Femur (tissue), 1 donor: ENCODE measurements around the gene NLGN4X.

Experiments used
- DNase-seq: peaks from one replicate; pipeline ENCODE4 v3.0.0-alpha.2; 2017

Gene NLGN4X

DNA sequence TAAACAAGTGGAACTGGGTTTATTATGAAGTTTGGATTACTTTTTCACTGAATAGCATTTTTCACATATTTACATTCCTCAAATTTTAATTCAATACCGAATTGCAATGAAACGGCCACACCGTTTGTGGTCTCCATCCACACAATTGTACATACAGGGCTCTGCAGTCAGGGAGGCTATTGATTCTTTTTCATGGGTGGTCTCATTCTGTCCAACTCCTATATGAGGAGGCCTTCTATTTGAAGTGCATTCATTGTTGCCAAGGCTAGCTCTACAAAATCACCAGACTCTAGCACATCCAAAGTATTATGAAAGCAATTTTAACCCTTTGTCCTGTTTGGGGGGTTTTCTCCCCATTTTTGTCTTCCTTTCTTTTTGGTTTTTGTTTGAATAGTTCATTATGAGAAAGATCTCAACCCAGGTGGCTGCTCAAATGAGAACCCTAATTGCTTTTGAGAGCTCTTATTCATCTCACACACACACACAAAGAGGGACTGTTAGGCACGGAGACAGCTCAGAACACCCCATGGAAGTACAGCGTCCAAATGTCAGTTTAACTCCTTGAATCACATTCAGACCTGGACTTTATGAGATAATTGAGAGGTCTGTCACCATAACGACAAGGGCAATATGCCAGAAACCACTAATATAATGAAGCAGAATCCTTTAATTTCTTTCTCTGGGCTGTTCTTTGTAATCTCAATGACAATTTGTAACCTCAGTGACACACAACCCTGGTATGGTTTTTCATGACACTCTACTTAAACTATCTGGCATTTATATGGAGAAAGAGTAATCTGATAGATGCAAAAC, 79.4 kb downstream of the NLGN4X start:
- no peak for DNase-seq

DNA sequence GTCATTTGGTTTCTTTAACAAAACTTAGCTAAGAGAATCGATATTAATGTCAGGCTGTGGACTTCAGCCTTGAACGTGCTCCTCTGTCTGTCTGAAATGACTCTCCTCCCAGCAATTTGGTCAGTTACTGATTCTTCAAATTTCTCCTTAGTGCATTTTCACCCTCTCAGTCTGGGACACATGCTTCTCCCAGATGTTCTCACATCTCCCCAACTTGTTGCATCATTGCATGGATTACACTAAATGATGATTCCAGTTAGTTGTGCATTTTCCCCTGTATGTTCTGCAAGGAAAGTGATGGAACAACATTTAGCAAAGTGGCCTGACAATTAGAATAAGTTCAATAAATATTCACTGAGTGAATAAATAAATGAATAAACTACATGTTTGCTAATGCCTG, 94.4 kb downstream of the NLGN4X start:
- DNase-seq: no peak

DNA sequence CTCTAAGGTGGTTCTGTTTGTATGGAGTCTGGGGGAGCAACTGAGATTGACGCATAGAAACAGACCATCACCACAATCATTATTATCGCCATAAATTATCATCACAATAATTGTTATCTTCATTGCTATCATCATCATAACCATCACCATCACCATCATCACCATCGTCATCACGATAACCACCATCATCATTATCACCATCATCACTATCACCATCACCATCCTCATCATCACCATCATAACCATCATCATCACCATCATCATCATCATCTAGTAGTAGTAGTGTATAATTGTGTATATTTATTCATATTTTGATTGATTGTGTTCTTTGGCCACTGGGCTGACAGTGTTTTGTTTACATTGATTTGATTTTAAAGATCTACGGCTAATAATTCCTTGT, 95.7 kb downstream of the NLGN4X start:
- no peak for DNase-seq

DNA sequence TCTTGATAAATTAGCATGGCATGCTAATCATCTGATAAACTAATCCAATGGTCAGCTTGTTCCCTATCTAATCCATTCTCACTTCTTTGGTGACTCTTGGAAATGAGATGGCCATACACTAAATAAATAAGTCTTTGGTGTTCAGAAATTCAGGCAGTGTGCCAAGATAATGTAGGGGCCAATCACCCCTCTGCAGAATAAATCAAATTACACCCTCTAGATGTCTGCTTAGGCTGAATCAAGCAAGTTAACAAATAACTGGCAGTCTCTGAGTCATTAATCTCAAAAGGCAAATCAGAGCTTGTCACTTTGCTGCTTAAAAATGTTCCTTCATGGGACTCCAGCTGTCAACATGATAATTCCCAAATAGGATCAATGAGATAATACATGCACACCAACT, 97.4 kb downstream of the NLGN4X start:
- DNase-seq: no peak

DNA sequence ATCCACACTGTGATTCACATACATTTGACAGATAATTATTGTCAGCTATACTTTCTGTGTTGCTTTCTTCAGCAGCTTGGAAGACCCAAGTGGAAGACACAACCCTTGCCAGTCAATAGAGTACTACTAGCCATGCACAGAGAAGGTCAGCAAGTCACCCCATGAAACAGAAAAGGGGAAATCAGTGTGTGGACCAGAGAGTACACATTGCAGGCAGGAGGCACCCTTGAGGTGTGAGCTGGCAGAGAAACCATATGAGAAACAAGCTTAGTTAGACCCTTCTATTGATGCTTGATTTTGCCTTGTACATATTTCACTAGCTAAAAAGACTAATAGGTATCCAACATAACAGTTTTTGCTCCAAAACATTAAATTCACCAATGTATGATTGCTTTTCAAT, 99.5 kb downstream of the NLGN4X start:
- no peak for DNase-seq

DNA sequence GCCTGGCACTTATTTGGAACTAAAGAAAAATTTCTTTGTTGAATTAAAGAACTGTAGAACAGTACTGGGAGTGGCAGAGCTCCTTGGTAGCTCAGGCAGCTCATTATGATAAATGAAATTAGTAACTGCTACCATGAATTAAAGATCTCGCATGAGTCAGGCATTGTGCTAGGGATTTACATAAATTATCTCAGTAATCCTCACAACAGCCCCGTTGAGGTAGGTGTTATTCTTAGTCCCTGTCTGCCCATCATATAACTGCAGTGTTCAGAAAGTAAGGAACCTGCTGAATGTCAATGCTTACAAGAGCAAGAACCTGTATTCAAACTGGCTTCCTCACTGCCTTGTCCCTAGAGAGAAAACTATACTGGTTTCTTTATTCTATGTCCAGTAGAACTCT, 108.3 kb downstream of the NLGN4X start:
- no peak for DNase-seq

DNA sequence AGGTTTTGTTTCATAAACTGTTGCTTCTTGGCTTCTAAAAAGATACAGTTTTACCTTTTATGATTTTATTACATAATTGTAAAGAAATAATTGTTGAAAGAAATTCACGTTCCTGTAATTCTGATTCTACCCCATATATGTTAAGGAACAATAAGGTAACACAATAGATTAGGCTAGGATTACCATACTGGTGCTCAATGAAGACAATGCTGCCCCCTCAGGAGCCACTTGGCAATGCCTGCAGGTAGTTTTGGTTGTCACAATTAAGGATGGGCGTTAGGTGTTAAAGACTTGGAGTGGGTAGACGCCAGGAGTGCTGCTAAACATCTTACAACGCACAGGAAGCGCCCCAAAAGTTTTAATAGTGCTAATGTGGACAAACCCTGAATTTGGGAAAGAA, 133.2 kb downstream of the NLGN4X start:
- DNase-seq: no peak

DNA sequence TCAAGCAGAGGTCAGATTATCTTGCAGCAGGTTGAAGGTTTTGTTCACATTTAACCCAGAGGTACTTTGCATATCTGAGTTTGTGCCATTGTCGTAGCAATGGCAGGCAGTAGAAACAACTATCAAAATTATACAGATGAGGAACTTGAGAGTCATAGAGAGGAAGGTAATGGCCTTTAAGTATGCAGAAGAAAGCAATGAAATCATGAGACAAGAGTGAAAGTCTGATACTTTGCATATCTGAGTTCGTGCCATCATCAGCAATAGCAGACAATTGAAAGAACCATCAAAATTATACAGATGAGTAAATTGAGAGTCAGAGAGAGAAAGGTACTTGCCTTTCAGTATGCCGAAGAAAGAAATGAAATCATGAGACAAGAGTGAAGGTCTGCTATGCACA, 154.1 kb downstream of the NLGN4X start:
- no peak for DNase-seq

DNA sequence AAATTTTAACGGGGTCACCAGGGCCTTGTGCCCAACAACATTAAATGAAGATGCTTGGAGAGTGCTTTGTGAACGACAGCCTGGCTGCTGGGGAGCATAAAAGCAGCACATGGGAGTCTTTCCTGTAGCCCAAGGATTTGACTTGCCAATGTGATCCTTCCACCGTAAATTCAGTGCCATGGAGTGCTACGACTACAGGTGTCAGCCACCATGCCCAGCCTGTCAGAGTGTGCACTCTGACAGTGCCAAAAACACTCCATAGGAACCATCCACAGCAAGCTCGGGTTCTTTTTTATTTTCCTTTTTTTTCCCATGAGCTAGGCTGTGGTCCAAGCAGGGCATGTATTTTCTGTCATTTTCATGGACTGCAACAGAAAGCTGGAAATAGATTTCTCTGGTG, 156.9 kb downstream of the NLGN4X start:
- DNase-seq: no peak

DNA sequence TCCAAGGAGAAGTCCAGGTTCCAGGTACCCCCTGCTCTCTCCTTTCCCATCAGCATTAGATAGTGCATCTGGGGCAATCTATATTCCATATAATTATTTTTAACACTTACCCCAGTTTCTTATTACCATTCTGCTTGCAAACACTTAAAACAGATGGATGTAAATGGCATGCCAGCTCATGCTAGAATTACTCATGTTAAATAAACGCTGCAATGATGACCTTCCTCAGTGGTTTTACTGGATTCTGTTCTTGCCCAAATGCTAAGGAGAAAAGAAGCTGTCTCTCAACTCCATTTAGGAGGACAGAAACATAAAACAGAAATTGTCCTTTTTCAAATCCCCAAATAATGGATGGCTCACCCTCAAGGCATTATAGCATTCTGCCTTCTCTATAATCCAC, 161.1 kb downstream of the NLGN4X start:
- DNase-seq: no peak

DNA sequence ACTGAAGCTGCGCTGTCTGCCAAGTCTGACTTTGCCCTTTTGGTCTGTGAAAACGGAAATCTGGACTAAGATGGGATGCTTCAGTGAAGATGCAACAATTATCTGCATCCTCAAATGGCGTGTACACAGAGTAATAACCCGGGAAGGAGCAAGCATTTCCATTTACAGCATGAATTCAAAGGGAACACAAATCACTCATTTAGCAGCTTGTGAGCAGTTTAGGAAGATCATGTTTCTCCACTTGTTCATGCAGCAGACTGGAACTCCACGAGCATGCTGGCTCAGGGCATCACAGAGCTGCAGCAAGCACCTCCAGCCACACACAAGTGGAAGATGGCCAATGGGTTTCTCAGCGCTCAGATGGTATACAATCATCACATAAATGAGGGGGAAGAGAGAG, 175.5 kb downstream of the NLGN4X start:
- peak; percentile 31 for DNase-seq

DNA sequence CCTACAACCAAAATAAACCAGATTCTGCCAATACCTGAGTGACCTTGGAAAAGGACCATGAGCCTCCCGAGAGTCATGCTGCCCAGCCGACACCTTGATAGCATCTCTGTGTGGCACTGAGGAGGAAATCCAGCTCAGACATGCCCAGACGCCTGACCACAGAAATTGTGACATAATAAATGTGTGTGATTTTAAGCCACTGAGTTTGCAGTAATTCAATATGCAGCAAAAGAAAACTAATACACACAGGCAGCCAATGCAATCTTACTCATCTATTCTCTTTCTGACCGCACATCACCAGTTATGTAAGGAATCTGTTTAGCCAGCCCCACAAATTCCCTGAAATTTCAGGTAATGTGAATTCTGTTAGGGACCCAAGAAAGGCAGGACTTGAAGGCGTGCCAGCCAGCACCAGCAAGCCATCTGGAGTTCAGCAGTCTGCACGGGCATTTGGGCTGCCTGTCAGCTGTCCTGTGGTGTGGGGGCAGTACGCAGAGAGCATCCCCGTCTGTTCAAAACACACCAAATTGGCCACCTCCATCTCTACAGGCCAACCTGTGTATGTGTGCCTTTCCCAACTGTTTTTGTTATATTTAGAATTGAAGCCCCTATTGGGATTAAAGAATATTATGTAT, 176.4 kb downstream of the NLGN4X start:
- no peak for DNase-seq

DNA sequence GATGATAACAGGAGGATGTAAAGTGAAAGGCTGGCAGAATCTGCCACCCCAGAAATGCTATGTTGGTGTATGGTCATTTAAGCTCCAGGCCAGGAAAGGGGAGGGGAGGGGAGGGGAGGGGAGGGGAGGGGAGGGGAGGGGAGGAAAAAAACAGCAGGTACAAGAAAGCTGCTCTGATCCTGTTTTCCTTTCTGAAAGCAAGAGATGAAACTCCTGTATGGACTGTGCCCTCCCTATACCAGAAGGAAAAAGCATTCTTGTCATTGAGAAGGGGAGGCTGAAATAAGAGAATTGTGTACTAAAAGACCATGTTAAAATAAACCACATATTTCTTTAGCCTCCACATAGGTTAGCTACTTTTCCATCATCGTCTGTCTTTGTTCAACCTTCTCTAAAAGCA, 179.5 kb downstream of the NLGN4X start:
- no peak for DNase-seq

DNA sequence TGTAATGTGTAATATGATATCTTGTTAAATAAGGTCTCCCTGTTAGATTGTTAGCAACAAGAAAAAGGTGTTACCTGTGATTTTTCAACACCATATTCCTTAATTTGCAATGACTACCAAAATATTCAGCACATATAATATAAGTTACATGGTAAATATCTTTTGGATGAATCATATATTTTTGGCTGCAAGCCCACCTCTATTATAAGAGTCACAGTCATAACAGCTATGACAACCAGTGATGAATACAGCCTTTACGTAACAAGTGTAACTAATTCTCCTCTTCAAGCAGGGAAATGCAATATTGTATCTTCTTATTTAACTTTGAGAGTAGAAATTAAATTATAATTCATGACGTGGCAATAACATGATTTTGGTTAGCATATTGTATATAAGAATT, 187.0 kb downstream of the NLGN4X start:
- DNase-seq: no peak

DNA sequence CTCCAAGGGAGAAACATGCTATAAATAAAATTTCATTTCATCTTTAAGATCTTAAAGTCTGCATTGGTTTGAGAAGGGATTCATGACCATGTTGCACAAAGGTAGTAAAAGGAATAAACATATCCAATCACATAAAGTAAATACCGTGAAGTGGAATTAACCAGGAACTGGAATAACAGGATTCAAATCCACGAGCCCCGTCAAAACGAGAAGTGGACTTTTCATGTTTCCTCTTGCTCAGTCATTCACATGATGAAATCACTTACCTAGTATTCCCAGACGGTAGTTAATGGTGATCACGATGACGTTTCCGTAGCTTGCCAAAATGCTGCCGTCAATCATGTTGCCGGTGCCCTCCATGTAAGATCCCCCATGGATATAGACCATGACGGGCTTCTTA, 199.7 kb downstream of the NLGN4X start:
- DNase-seq: no peak

DNA sequence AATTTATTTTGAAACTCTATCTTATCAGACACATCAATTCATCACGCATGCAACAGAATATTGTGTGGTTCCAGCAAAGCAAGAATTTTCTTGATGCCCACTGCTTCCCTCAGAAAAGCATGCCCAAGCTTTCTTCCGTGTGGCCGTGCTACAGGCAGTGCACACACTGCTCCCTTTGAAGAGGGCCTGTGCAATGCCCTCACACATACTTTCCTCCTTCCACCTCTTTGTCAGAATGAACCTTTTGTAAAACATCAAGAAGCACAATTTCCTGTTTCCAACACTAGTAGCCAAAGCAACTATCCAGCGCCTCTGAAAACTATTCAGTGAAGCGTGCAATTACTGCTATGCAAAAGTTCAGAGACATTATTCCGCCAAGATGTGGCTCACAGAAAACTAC, 201.7 kb downstream of the NLGN4X start:
- DNase-seq: no peak

DNA sequence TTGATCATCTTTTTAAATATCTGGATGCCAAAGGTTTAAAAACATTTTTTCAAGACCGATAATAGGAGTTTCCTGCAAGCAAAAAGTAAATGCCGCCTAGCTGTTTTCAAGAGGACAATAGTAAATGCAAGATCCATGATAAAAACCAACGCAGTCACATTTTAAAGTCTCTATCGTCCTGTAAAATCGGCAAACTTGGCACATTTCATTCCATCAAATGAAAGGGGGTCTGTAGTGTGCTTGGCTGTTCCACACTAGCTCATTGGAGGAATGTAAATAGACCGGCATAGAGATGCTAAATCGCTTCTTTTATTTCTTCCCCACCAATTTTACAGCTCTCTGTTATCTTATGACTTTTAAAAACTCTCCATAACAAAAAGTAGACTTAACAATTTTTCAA, 202.2 kb downstream of the NLGN4X start:
- DNase-seq: no peak

DNA sequence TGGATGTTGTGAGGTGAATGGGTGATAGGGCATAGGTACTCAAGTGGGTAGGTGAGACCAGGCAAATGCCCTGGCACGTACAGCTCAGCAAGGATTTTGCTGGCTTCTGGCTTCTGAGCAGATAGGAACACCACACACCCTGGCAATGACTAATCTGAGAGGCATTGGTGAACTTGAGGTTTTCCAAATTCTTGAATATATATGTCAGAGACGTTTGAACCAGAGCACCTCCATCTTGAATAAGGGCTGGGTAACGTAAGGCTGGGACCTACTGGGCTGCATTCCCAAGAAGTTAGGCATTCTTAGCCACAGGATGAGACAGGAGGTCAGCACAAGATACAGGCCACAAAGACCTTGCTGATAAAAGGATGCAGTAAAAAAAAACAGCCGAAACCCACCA, 204.5 kb downstream of the NLGN4X start:
- no peak for DNase-seq

DNA sequence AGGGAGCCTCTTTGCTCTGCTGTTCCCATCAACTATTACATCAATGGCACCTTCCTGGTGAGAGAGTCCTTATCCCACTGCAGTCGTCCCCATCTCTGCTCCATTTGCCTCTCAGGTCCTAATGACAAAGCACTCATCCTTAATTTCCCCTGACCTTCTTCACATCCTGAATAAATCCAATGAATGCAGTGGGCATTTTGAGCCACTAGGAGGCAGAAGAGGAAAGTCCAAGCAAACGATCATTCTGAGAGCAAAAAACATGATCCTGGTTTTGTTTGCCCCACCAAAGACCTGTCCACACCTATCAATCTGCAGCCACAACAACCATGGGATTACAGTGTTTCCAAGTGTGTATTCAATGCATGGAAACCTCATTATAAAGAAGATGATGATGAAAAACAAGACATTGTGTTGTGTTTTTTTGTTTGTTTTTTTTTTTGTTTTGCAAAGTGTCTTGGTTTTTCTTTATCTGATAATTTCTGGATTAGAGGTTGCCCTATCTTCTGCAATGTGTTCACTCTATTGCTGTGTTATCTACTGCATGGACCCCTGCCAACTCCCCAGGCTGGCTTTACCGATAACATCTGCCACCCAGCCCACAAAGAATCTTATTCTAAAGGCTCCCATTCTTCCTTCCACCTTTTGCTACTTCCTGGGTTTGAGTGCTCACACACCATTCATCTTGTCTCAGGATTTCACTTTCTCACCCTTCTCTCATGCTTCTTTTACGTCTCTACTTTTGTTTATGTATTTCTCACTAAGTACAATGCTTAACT, 207.2 kb downstream of the NLGN4X start:
- peak; percentile 21 for DNase-seq

DNA sequence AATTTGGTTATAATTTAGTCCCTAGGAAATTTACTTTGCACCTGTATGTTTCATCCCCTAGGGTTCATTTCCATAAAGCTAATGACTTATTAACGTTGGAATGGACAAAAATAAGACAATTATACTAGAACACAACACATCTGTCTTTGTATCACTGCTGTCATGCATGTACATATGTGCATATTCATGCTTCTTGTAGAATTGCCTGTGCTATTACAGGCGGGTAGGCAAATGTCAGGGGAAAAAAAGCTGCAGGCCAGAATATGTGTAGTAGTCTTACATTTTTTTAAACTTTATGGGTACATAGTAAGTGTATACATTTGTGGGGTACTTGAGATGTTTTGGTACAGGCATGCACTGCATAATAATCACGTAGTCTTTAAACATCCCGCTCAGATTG, 209.6 kb downstream of the NLGN4X start:
- DNase-seq: no peak

DNA sequence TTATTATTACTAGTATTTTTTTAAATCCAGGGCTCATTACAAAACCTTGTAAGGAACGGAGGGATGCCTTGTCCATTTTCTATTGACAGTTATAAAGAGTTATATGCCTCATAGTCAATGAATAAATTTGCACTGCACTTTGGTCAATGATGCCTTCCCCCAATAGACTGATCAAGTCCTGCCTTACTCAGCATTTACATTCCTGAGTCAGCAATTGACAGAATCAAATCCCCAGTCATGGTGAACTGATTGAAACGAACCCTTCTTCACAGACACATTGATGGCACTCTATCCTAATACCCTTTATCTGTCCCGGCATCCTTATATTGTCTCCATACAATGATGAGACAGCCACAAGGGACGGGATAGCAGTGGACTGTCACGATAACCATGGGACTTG, 213.2 kb downstream of the NLGN4X start:
- DNase-seq: no peak

DNA sequence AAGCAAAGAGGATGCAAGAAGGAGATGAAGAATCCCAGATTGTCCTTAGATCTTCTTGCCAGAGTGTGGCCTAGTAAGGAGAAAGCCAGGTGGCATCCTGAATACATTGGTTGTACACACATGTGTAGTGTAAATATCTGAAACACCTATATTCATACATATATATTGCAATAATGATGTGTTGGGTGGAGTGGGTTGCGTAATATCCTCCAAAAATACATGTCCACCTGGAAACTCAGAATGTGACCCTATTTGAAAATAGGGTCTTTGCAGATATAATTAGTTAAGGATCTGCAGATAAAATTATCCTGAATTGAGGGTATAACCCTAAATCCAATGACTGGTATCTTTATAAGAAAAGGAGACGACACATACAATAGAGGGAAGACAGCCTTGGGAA, 216.3 kb downstream of the NLGN4X start:
- DNase-seq: no peak

DNA sequence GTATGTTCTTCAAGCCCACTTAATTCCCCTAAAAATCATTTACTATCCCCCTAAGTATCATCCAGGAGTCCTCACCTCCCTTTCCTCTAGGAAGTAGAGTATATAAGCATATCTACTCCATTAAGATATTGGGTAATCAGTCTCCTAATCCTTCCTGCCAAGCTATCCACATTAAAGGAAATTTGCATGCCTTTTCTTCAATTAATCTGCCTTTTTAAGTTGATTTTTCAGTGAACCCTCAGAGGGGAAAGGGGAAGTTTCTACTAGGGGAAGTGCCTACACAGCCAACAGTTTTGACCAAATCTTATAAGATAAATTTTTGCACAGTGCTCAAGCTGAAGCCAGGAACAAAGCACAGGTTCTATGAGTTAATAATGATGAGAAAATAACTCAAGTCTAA, 222.8 kb downstream of the NLGN4X start:
- no peak for DNase-seq

DNA sequence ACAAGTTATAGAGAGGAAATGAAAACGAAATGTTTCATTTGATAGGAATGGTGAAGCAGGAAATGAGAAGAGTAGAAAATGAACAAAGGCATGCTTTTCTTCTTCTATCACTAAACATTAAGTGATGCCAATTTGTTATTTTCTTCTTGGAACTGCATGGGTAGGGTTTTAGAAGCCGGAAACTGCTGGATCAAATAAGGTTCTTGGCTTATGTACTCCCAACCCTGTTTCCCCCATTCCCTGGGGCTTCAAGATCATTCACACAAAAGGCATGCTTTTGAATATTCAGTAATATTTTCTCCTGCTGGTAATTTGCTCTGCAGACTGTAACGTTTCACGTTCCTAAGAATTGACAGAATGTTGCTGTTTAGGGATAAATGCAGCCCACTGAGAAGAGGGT, 224.1 kb downstream of the NLGN4X start:
- DNase-seq: no peak
